B cell (primary cell): ENCODE results near the gene SP7.

ENCODE experiments used
- EZH2 ChIP-seq: IDR thresholded peaks from 2 replicates; pipeline ENCODE4 v1.6.1; 2012; ENCODE audit warnings: borderline replicate concordance, low read depth, mild to moderate bottlenecking, moderate library complexity, low read length; ENCODE audit not compliant: insufficient read depth, poor library complexity, severe bottlenecking
- TF ChIP-seq, protein P1 (sequence below): fragments of 200-600 bp; IDR thresholded peaks from one replicate; pipeline ENCODE4 v1.8.0; 2022; ENCODE audit warnings: antibody characterized with exemption, mild to moderate bottlenecking

DNA sequence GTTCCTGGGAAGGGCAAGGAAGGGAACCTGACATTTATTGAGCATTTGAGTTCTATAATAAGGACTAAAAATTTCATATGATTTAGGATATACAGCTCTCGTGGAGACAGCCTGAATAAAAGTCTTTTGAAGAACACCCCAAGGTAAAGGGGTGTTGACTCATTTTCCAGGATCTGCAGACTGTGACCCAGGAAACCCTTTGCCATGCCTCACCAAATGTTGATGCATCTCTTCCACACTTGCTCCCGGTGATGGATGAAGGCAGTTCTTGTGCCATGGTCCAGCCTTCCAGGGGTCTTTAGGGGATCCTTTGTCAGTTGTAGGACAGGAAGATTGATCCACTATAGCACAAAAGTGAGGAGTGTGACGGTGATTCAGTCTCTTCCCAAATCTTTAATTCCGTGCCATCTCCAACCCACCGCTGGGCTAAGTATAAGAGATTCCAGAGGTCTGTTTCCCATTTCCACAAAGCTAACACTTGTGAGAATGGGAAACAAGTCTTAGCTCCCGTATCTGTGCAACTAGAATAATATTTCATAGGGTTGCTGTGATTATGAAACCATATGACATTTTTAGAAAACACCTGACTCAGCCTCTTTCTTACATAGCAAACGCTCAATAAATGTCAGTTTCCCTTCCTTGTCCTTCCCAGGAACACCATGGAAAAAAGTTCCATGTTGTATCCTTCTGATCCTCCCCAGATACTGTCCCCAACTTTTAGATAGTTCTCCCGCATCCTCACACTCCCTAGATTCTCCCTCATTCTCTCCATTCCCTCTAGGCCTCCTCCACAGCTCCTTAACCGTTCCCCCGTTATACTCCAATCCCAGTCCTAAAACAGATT lies 15.6 kb downstream of the SP7 start:
- TF ChIP-seq, protein P1, sequence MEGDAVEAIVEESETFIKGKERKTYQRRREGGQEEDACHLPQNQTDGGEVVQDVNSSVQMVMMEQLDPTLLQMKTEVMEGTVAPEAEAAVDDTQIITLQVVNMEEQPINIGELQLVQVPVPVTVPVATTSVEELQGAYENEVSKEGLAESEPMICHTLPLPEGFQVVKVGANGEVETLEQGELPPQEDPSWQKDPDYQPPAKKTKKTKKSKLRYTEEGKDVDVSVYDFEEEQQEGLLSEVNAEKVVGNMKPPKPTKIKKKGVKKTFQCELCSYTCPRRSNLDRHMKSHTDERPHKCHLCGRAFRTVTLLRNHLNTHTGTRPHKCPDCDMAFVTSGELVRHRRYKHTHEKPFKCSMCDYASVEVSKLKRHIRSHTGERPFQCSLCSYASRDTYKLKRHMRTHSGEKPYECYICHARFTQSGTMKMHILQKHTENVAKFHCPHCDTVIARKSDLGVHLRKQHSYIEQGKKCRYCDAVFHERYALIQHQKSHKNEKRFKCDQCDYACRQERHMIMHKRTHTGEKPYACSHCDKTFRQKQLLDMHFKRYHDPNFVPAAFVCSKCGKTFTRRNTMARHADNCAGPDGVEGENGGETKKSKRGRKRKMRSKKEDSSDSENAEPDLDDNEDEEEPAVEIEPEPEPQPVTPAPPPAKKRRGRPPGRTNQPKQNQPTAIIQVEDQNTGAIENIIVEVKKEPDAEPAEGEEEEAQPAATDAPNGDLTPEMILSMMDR, result no peak
- no peak for TF ChIP-seq EZH2
